ENCODE data around the gene PI3.

PI3 gene

GRCh38 chr20:45183084-45183483 is 8.4 kb downstream of the PI3 start:
- in situ Hi-C loops (cut with HindIII; ENCODE audit: low sequenced_read_pairs) = no loop called here

GRCh38 chr20:45187693-45188092 is 13.0 kb downstream of the PI3 start:
- in situ Hi-C loops (cut with HindIII; ENCODE audit: low sequenced_read_pairs) = no loop called here

GRCh38 chr20:45189067-45189609 is 14.4 kb downstream of the PI3 start:
- in situ Hi-C loops (cut with HindIII; ENCODE audit: low sequenced_read_pairs) = no loop called here

GRCh38 chr20:45189861-45190260 is 15.2 kb downstream of the PI3 start:
- in situ Hi-C loops (cut with HindIII; ENCODE audit: low sequenced_read_pairs) = no loop called here

GRCh38 chr20:45191926-45192325 is 17.2 kb downstream of the PI3 start:
- in situ Hi-C loops (cut with HindIII; ENCODE audit: low sequenced_read_pairs) = no loop called here

GRCh38 chr20:45193331-45193730 is 18.6 kb downstream of the PI3 start:
- in situ Hi-C loops (cut with HindIII; ENCODE audit: low sequenced_read_pairs) = no loop called here

GRCh38 chr20:45206725-45207124 is 32.0 kb downstream of the PI3 start, which contains the start of gene SEMG1:
SEMG1 (plus strand) TSS chr20:45207033; CDS start chr20:45207054, 21 bp downstream.
- in situ Hi-C loops (cut with HindIII; ENCODE audit: low sequenced_read_pairs) = no loop called here

GRCh38 chr20:45209924-45210323 is 35.2 kb downstream of the PI3 start:
- in situ Hi-C loops (cut with HindIII; ENCODE audit: low sequenced_read_pairs) = no loop called here

GRCh38 chr20:45211569-45212474 is 37.1 kb downstream of the PI3 start:
- in situ Hi-C loops (cut with HindIII; ENCODE audit: low sequenced_read_pairs) = no loop called here

GRCh38 chr20:45212836-45213235 is 38.1 kb downstream of the PI3 start:
- in situ Hi-C loops (cut with HindIII; ENCODE audit: low sequenced_read_pairs) = no loop called here

- in situ Hi-C loops (cut with HindIII; ENCODE audit: low sequenced_read_pairs) = no loop called here
These were observed 43.4 kb downstream of the PI3 start for GRCh38 chr20:45218124-45218523.

- in situ Hi-C loops (cut with HindIII; ENCODE audit: low sequenced_read_pairs) = no loop called here
These were observed 43.9 kb downstream of the PI3 start for GRCh38 chr20:45218636-45219035.

- in situ Hi-C loops (cut with HindIII; ENCODE audit: low sequenced_read_pairs) = no loop called here
These were observed 46.4 kb downstream of the PI3 start, which contains the start of gene SEMG2 for GRCh38 chr20:45221076-45221475. SEMG2 (plus strand) TSS chr20:45221373; CDS start chr20:45221390, 17 bp downstream.

GRCh38 chr20:45223136-45223535 is 48.4 kb downstream of the PI3 start:
- in situ Hi-C loops (cut with HindIII; ENCODE audit: low sequenced_read_pairs) = no loop called here

All from endothelial cell of hepatic sinusoid (primary cell).